HG03139 (cell line): ENCODE results near the gene CCRL2.
A peak's percentile ranks its signal among the peaks of the same experiment; 100 is the strongest.
"Not testable (repeated sequence)": the region's sequence is repeated elsewhere in the genome, so short reads cannot be mapped to it uniquely, and the experiment has no call there.

Experiments
- ATAC-seq: cut with Tn5 transposase; IDR thresholded peaks from one replicate; pipeline ENCODE4 v1.9.1; 2021; ENCODE audit not compliant: unreplicated experiment

CCRL2 gene

GRCh38 chr3:46427916-46428833 is 21.1 kb downstream of the CCRL2 start:
- no peak for ATAC-seq

GRCh38 chr3:46429250-46429649 is 22.2 kb downstream of the CCRL2 start:
- ATAC-seq, result no peak

GRCh38 chr3:46429671-46430070 is 22.6 kb downstream of the CCRL2 start:
- no peak for ATAC-seq

GRCh38 chr3:46430879-46431278 is 23.8 kb downstream of the CCRL2 start:
- not testable (repeated sequence) for ATAC-seq

- not testable (repeated sequence) for ATAC-seq
These were observed 24.8 kb downstream of the CCRL2 start for GRCh38 chr3:46431905-46432304.

- not testable (repeated sequence) for ATAC-seq
These were observed 26.1 kb downstream of the CCRL2 start for GRCh38 chr3:46433118-46433517.

GRCh38 chr3:46433841-46434240 is 26.8 kb downstream of the CCRL2 start:
- no peak for ATAC-seq

DNA sequence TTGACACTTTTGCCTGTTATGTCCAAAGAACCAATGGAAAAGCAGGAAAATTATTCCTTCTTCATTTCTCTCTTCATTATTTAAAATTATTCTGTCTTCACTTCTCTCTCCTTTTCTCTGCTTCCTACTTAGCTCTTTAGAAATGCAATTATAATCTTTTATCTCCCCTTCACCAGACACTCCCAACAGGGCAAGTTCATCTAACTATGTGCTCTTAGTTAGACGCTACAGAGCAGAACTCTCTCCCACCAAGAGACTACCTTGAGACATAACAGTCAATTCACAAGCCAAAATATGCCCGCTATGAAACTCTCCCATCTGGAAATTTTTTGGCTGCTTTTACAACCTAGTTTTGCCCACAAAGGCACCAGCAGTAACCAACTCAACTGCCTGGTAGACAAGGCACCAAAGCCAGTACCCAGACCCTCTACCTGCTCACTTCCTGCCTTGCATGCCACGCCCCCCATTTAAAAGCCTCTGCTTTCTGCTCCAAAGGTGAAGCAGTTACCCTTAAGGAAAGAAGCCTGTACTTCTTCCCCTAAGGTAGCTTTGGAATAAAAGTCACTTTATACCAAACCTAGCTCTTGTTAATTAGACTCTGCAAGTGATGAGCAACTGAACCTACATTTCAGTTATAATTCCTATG is 28.1 kb downstream of the CCRL2 start:
- no peak for ATAC-seq

DNA sequence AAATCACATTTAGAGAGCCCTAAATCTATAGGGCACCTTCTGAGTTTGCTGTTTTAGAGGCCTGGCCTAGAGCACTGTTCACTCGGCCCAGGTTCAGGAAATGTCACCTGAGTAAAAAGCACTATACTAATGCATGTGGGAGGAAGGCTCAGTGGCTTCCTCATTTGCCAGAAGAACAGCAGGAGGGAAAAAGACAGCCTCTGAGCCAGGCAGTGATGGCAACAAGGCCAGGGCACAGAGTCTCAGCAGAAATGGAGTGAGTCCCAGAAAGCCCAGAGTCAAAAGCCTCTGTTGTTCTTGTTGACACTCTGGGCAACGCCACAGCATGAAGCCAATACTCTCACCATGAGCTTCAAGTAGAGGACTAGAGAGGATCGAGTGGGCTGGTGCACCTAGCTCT is 31.8 kb downstream of the CCRL2 start:
- no peak for ATAC-seq

DNA sequence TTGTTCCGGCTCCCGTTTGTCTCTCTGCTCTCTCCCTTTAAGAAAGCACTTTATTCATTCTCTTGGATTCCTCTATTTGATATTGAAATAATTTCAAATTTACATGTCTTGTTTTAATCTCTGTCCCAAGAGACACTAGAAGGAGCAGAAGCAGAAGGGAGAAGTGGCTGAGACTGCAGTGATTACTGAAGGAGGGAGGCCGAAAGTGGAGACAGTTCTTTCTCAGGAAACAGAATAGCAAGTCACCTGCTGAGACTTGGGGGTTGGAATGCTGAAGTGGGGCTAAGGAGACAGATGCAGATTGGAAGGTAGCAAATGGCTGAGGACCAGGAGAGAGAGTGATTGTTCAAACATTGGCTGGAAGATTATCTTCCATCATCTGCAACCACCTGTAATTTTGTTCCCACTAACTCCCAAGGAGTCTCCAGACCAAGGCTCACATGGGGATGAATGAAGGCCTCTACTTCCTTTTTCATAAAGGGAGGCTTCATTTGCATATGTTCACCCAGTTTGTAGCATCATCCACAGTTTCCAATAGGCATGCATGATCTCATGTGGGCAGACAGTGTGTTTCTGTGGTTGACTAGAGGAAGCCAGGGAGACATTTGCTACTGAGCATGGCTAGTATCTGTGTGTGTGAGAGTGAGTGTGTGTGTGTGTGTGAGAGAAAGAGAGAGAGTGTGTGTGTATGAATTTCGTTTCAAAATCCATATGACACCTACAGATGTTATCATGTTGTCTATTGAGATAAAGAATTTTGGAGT is 33.7 kb downstream of the CCRL2 start:
- peak; percentile 85 for ATAC-seq

- ATAC-seq, result no peak
These were observed 35.8 kb downstream of the CCRL2 start for GRCh38 chr3:46442576-46443530.

DNA sequence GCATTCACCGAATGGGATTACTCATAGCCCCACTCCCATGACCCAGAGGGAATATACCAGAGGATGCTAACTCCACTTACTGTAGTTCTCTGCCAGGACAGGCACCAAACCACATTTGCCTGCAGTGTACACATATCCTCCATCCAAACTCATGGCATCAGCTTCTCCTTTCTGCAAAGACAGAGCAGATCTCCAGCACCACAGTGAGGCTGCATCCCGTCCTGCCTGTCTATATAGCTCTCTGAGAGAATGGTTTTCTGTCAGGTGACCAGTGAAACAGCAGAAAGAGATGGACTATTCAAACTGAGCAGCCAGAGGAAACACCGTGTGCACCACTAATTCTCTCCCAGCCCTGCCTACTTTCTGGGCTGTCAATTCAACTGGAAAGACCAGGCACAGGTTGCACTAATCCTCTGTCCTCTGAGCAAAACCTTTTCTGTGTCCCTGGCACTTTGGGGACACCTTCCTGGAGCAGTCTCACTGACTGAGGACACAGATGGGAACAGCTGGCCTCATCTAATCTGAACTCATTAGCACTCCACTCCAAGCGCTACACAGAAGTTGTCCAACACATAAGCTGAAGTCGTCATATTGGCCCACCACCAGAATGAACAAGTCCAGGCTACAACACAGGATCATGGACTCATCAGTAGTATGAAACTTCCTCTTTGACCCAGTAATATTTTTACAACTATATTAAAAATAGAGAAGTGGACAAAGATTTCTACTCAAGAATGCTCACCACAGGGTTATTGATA is 40.3 kb downstream of the CCRL2 start:
- ATAC-seq, result no peak

- no peak for ATAC-seq
These were observed 41.7 kb downstream of the CCRL2 start for GRCh38 chr3:46448721-46449120.

DNA sequence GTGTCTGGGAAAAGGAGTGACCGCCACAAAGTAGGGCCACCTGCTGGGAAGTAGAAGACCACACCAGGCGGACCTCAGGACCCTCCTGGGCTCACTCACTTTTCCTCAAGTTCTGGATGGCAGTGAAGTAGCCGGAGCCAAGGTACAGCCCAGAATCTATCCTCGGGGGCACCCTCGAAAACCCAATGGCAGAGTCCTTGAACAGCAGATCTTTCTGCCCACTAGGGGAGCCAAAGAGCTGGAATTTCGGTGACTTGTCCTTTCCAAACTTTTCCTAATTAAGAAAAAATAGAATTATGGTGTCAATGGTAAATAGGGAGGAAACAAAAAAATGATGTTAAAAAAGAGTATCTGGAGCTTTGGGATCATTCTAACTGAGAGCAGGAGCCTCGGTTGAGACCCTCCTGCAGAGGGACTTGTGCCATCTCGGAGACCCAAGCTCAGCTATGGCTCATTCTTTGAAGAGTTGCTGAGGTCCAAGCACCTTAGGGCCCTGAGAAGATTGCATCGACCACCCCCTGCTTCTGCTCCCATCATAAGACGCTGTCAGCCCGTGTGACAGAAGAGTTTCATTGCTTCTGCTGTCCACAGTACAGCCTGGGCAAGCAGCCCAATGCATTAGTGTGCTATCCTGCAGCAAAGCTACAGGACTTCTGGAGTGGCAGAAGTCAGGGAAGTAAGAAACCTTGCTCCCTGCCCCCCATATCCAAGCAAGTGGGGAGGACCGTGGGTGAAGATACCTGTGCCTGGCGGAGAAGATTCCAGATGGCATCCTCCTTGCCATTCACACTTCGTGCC is 42.9 kb downstream of the CCRL2 start:
- ATAC-seq, result no peak

DNA sequence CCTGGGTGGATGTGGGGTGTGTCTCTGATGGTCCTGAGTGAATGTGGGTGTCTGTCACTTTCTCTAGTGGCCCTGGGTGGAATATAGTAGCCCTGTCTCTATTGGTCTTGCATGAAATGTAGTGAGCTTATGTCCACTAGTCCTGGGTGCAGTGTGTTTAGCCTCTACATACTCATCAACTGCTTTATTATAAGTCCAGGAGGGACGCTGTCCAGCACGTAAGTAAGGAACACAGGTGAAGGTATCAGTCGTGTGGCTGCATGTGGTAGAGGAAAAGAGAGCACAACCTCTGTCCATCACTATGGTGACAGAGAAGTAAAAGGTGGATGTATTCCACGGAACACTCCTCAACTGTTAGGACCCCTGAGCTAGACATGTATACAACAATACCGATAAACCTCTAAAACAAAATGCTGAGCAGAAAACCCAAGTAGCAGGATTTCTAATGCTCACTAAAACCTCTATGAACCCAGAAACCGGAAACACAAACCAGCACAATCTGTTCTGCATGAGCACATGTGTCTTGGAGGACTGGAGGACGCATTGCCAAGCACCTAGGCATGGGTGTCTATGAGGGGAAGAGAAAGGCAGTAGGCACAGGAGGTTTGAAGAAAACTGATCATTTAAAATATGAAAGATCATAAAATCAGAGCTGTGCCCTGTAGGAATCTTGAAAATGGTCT is 46.6 kb downstream of the CCRL2 start:
- no peak for ATAC-seq

- ATAC-seq, result no peak
These were observed 47.1 kb downstream of the CCRL2 start for GRCh38 chr3:46454209-46454595.

- no peak for ATAC-seq
These were observed 47.5 kb downstream of the CCRL2 start for GRCh38 chr3:46454606-46455005.
